H1 (cell line): ENCODE measurements around the gene MEIOSIN. TPM values are rescaled to one million over a fixed set of nuclear protein-coding genes. Genes with fewer than 3 reads are reported as not detected.

Source experiments
- CTCF ChIA-PET: fragments of 300-600 bp; sonication (Branson Sonifier 250); formaldehyde crosslinking; loops from one replicate; lab custom pipeline; 2021; ENCODE audit not compliant: partially characterized antibody; lab: Charles Lee
- POLR2A ChIA-PET: fragments of 300-600 bp; sonication (Branson Sonifier 250); formaldehyde crosslinking; loops from one replicate; lab custom pipeline; 2021; ENCODE audit warnings: inconsistent platforms; ENCODE audit not compliant: partially characterized antibody; lab: Charles Lee
- DNase-seq, 2 experiments: peaks; one replicate each; pipeline versions ENCODE4 v3.0.0 to v3.0.0-alpha.2; 2010 to 2022; ENCODE audit warnings: low spot score in 2 of 2, low read depth in 1 of 2, mixed read lengths in 1 of 2
- FAIRE-seq: peaks from 2 replicates; lab custom pipeline; 2011; peaks lifted over from hg19 to GRCh38; lab: Jason Lieb, UNC
- H2AFZ ChIP-seq: 2 replicates; pipeline ENCODE4 v1.8.1; 2012; ENCODE audit warnings: low read length, inconsistent platforms
- H2AK5ac ChIP-seq: 2 replicates; pipeline ENCODE4 v1.6.1; 2013; ENCODE audit warnings: low read depth, low read length
- H2BK120ac ChIP-seq: replicated peaks from 2 replicates; pipeline ENCODE3; 2013; ENCODE audit warnings: low read depth, low read length, inconsistent platforms
- H2BK12ac ChIP-seq: 2 replicates; pipeline ENCODE4 v1.6.1; 2013; ENCODE audit warnings: low read depth, low read length
- H2BK15ac ChIP-seq: 2 replicates; pipeline ENCODE4 v1.6.1; 2013; ENCODE audit warnings: low read length
- H2BK20ac ChIP-seq: 2 replicates; pipeline ENCODE4 v1.6.1; 2013; ENCODE audit warnings: low read length
- H2BK5ac ChIP-seq: 2 replicates; pipeline ENCODE4 v1.6.1; 2013; ENCODE audit warnings: low read depth, low read length
- H3K14ac ChIP-seq: 2 replicates; pipeline ENCODE4 v1.6.1; 2013; ENCODE audit warnings: inconsistent platforms; ENCODE audit not compliant: insufficient read length
- H3K18ac ChIP-seq: 2 replicates; pipeline ENCODE4 v1.6.1; 2013; ENCODE audit warnings: low read length; ENCODE audit errors: extremely low read depth
- H3K23ac ChIP-seq: 2 replicates; pipeline ENCODE4 v1.6.1; 2013; ENCODE audit warnings: inconsistent platforms; ENCODE audit not compliant: insufficient read length
- H3K23me2 ChIP-seq: 2 replicates; pipeline ENCODE4 v1.6.1; 2013; ENCODE audit warnings: low read depth, low read length
- H3K27ac ChIP-seq: 2 replicates; pipeline ENCODE4 v1.6.1; 2011; ENCODE audit warnings: low read depth, low read length, inconsistent platforms
- H3K27me3 ChIP-seq, 4 experiments: replicated peaks in 1 of 4; 1 replicate in 1 of 4; 2 replicates in 3 of 4; pipeline versions ENCODE4 v1.6.1 to v1.8.1; 2011 to 2013; ENCODE audit warnings: low read length in 3 of 4, mild to moderate bottlenecking in 3 of 4, inconsistent platforms in 2 of 4, mixed read lengths in 2 of 4, moderate library complexity in 1 of 4; ENCODE audit not compliant: control insufficient read depth in 3 of 4, insufficient read depth in 3 of 4; ENCODE audit errors: extremely low read depth in 1 of 4
- H3K36me3 ChIP-seq, 4 experiments: 2 replicates each; pipeline versions ENCODE4 v1.6.1 to v1.8.1; 2011 to 2013; ENCODE audit warnings: mild to moderate bottlenecking in 4 of 4, low read length in 3 of 4, moderate library complexity in 2 of 4, control low read depth in 1 of 4, inconsistent platforms in 1 of 4; ENCODE audit not compliant: insufficient read depth in 4 of 4, control insufficient read depth in 2 of 4
- H3K4ac ChIP-seq: replicated peaks from 2 replicates; pipeline ENCODE3; 2013; ENCODE audit warnings: low read length, low read depth, mixed read lengths, inconsistent platforms; ENCODE audit not compliant: insufficient read length
- H3K4me1 ChIP-seq, 4 experiments: replicated peaks in 1 of 4; 1 replicate in 1 of 4; 2 replicates in 3 of 4; pipeline versions ENCODE4 v1.6.1 to v1.8.1; 2011 to 2013; ENCODE audit warnings: low read length in 3 of 4, inconsistent platforms in 2 of 4, mixed read lengths in 1 of 4; ENCODE audit not compliant: insufficient read depth in 4 of 4, control insufficient read depth in 3 of 4
- H3K4me2 ChIP-seq, 2 experiments: 2 replicates each; pipeline versions ENCODE4 v1.6.1 to v1.8.1; 2011 to 2013; ENCODE audit warnings: low read depth in 2 of 2, low read length in 2 of 2, control low read depth in 1 of 2, inconsistent platforms in 1 of 2, mild to moderate bottlenecking in 1 of 2; ENCODE audit not compliant: insufficient read depth in 1 of 2
- H3K4me3 ChIP-seq, 4 experiments: fragments of 200-600, 300-600 bp in 1 of 4; sonication (generic), shearing (Covaris generic), sonication (Bioruptor Twin) in 1 of 4; 2 replicates each; pipeline versions ENCODE4 v1.5.1 to v1.8.1; 2011 to 2016; ENCODE audit warnings: low read length in 4 of 4, low read depth in 3 of 4, control low read depth in 2 of 4, inconsistent platforms in 2 of 4, mild to moderate bottlenecking in 2 of 4, mixed read lengths in 1 of 4, moderate library complexity in 1 of 4; ENCODE audit not compliant: insufficient read depth in 2 of 4; ENCODE audit errors: extremely low read depth in 1 of 4
- H3K56ac ChIP-seq: replicated peaks from 2 replicates; pipeline ENCODE3; 2013; ENCODE audit warnings: low read depth, mild to moderate bottlenecking, mixed read lengths, low read length, inconsistent platforms; ENCODE audit not compliant: insufficient read length
- H3K79me1 ChIP-seq: 2 replicates; pipeline ENCODE4 v1.6.1; 2013; ENCODE audit warnings: low read depth, low read length, control low read depth
- H3K79me2 ChIP-seq, 2 experiments: 2 replicates each; pipeline versions ENCODE4 v1.6.1 to v1.8.1; 2012 to 2013; ENCODE audit warnings: low read length in 2 of 2, mild to moderate bottlenecking in 2 of 2, inconsistent platforms in 1 of 2; ENCODE audit not compliant: insufficient read depth in 2 of 2, control insufficient read depth in 1 of 2
- H3K9ac ChIP-seq, 4 experiments: replicated peaks in 1 of 4; 1 replicate in 1 of 4; 2 replicates in 3 of 4; pipeline versions ENCODE4 v1.6.1 to v1.8.1; 2011 to 2013; ENCODE audit warnings: low read depth in 3 of 4, low read length in 3 of 4, control low read depth in 2 of 4, mild to moderate bottlenecking in 2 of 4, moderate library complexity in 2 of 4, inconsistent platforms in 1 of 4; ENCODE audit errors: extremely low read depth in 1 of 4
- H3K9me3 ChIP-seq, 2 experiments: 2 replicates each; pipeline versions ENCODE4 v1.6.1 to v1.8.1; 2012 to 2013; ENCODE audit warnings: mild to moderate bottlenecking in 2 of 2, moderate library complexity in 2 of 2, control low read depth in 1 of 2, inconsistent platforms in 1 of 2, low read depth in 1 of 2, low read length in 1 of 2, mixed read lengths in 1 of 2; ENCODE audit not compliant: insufficient read depth in 2 of 2
- H4K20me1 ChIP-seq, 2 experiments: replicated peaks in 1 of 2; 2 replicates each; pipeline versions ENCODE3 to v1.8.1; 2011 to 2013; ENCODE audit warnings: inconsistent platforms in 2 of 2, low read length in 2 of 2, mild to moderate bottlenecking in 1 of 2; ENCODE audit not compliant: insufficient read depth in 2 of 2, control insufficient read depth in 1 of 2
- H4K5ac ChIP-seq: 2 replicates; pipeline ENCODE4 v1.6.1; 2013; ENCODE audit warnings: low read length, low read depth, mixed read lengths, inconsistent platforms; ENCODE audit not compliant: insufficient read length
- H4K8ac ChIP-seq: 2 replicates; pipeline ENCODE4 v1.8.0; 2013; ENCODE audit warnings: mild to moderate bottlenecking, moderate library complexity, low read length, inconsistent platforms; ENCODE audit not compliant: insufficient read depth; ENCODE audit errors: extremely low read depth
- H4K91ac ChIP-seq: replicated peaks from 2 replicates; pipeline ENCODE3; 2013; ENCODE audit warnings: low read length, mixed read lengths, inconsistent platforms; ENCODE audit not compliant: insufficient read length
- ASH2L ChIP-seq: fragments of 200-600, 300-600 bp; sonication (generic); IDR thresholded peaks from one replicate; pipeline ENCODE4 v1.7.1; 2017; ENCODE audit warnings: low read length
- CEBPB ChIP-seq: IDR thresholded peaks from 2 replicates; pipeline ENCODE4 v1.6.1; 2012; ENCODE audit warnings: low read depth, low read length
- CREB1 ChIP-seq: IDR thresholded peaks from 2 replicates; pipeline ENCODE4 v1.6.1; 2012; ENCODE audit warnings: inconsistent platforms
- EGR1 ChIP-seq: IDR thresholded peaks from 2 replicates; pipeline ENCODE4 v1.6.1; 2011; ENCODE audit warnings: low read depth, low read length, borderline replicate concordance
- GABPA ChIP-seq: IDR thresholded peaks from 2 replicates; pipeline ENCODE4 v1.6.1; 2011; ENCODE audit warnings: mild to moderate bottlenecking, low read length, moderate library complexity, borderline replicate concordance; ENCODE audit not compliant: insufficient read depth
- GTF2F1 ChIP-seq: IDR thresholded peaks from 2 replicates; pipeline ENCODE4 v1.6.1; 2012; ENCODE audit warnings: low read depth, low read length, improper control_type of control experiment, borderline replicate concordance
- JUN ChIP-seq: IDR thresholded peaks from 2 replicates; pipeline ENCODE4 v1.6.1; 2011; ENCODE audit warnings: low read depth, mild to moderate bottlenecking, improper control_type of control experiment, low read length
- MAFK ChIP-seq: IDR thresholded peaks from 2 replicates; pipeline ENCODE4 v1.6.1; 2012; ENCODE audit warnings: low read depth, mild to moderate bottlenecking, improper control_type of control experiment, low read length
- PHF8 ChIP-seq: fragments of 200-600 bp; sonication (generic); conservative IDR thresholded peaks from 2 replicates; pipeline ENCODE4 v1.7.1; 2012; ENCODE audit warnings: low read depth, mild to moderate bottlenecking, inconsistent platforms, low read length, moderate library complexity
- RAD21 ChIP-seq, 2 experiments: IDR thresholded peaks in 1 of 2; conservative IDR thresholded peaks in 1 of 2; 2 replicates each; pipeline ENCODE4 v1.6.1; 2011; ENCODE audit warnings: low read depth in 2 of 2, low read length in 2 of 2, improper control_type of control experiment in 1 of 2, inconsistent platforms in 1 of 2, mild to moderate bottlenecking in 1 of 2, moderate library complexity in 1 of 2
- RXRA ChIP-seq: IDR thresholded peaks from 2 replicates; pipeline ENCODE4 v1.6.1; 2011; ENCODE audit warnings: low read depth, mild to moderate bottlenecking, low read length, moderate library complexity; ENCODE audit not compliant: insufficient read depth
- SP4 ChIP-seq: IDR thresholded peaks from 2 replicates; pipeline ENCODE4 v1.6.1; 2012; ENCODE audit warnings: low read length, inconsistent platforms
- SRF ChIP-seq: IDR thresholded peaks from 2 replicates; pipeline ENCODE4 v1.6.1; 2011; ENCODE audit warnings: mild to moderate bottlenecking, low read depth, low read length, moderate library complexity
- WGBS, 2 experiments: shearing (Covaris generic) in 1 of 2; methylation state at CpG; one replicate each; pipeline versions ENCODE4 v1.1.6 to v1.1.7; 2013 to 2015; ENCODE audit warnings: low lambda C conversion rate in 2 of 2, mixed read lengths in 2 of 2, inconsistent platforms in 1 of 2, low coverage in 1 of 2, missing lambda C conversion rate in 1 of 2; ENCODE audit not compliant: insufficient replicate concordance in 2 of 2, insufficient coverage in 1 of 2, insufficient read length in 1 of 2; ENCODE audit errors: extremely low coverage in 1 of 2, missing lambda C conversion rate in 1 of 2; 5-methylcytosine and 5-hydroxymethylcytosine counted together
- polyA plus RNA-seq, 7 experiments: library from polyadenylated mRNA; depleted of rRNA in 3 of 7; stranded (reverse) in 5 of 7; unstranded in 2 of 7; fragments of >200 nt in 5 of 7; fragments of 200-250 nt in 2 of 7; gene quantifications; 1 replicate in 5 of 7; 2 replicates in 1 of 7; 4 replicates in 1 of 7; pipeline versions ENCODE4 v1.2.1 to v1.2.3, GENCODE V29; 2011 to 2013; ENCODE audit warnings: missing spikeins in 2 of 7, mixed read lengths in 2 of 7
- total RNA-seq: library from RNA; stranded (reverse); fragmentation: NEBNext Ultra II Directional; extraction: Animal tissue kit (Norgen Biotek cat#: 25700); gene quantifications from 2 replicates; pipeline ENCODE4 v1.2.1, GENCODE V29; 2021
- TF ChIP-seq, protein P1 (sequence below): IDR thresholded peaks from 2 replicates; pipeline ENCODE4 v1.6.1; 2012; ENCODE audit warnings: inconsistent platforms

MEIOSIN gene
- total and polyA plus RNA-seq, 2 of the 8 experiments (the other 6 are each of a cell fraction or from before 2014, with no cell fraction given): 0.11 TPM; not detected in 1

DNA sequence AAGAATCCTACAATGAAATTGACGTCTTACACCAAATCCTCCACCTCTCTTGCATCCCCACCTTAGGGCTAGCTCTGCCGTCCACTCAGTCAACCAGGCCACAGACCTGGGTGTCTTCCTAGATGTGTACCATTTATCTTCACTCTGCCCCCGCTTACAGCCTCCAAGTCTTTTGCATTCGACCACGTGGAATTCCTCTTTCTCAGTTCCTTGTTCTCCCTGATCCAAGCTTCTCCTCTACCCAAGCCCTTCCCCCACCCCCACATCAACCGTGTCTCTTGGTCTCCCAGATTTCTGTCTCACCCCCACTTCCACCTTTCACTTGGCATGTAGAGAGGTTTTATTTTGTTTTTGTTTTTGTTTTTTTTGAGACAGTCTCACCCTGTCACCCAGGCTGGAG lies 60.6 kb downstream of the MEIOSIN start:
- Histone ChIP-seq H3K79me2 (peaks cover 0 to 12% of the 10 kb centered on the region in 2 experiments; a peak in 2 of 4 replicates), H3K4me3 (no peak overlapping the region), H3K9ac (0 out of 7 replicates have a peak overlapping the region, but pooled peaks of 1 of the 4 experiments have one; percentile 4), H3K14ac (no peak overlapping the region), H3K4ac (no peak overlapping the region), H3K79me1 (peaks cover 10% of the 10 kb centered on the region), H2BK5ac (no peak overlapping the region), H3K23me2 (peaks cover 4% of the 10 kb centered on the region; the same call in 1 of the 2 replicates), H3K27ac (no peak overlapping the region), H4K20me1 (peaks cover 0 to 7% of the 10 kb centered on the region in 2 experiments), H3K4me1 (peaks cover 0 to 6% (median 4%) of the 10 kb centered on the region in 4 experiments; a peak in 3 of 7 replicates), H2BK120ac (no peak overlapping the region), H3K27me3 (no peaks in the 10 kb centered on the region), H4K91ac (no peak overlapping the region), H2BK20ac (no peak overlapping the region), H3K56ac (no peak overlapping the region), H2BK12ac (no peak overlapping the region), H3K4me2 (no peak overlapping the region; a peak in 1 of 4 replicates), H4K8ac (no peak overlapping the region), H3K23ac (no peak overlapping the region), H2AK5ac (no peak overlapping the region), H3K9me3 (no peaks in the 10 kb centered on the region), H3K36me3 (peaks cover 0 to 11% (median 9%) of the 10 kb centered on the region in 4 experiments; a peak in 6 of 8 replicates), H2BK15ac (no peak overlapping the region), H4K5ac (no peak overlapping the region), H3K18ac (no peak overlapping the region), H2AFZ (no peak overlapping the region)
- DNase-seq: no peak
- ChIA-PET POLR2A (interaction anchor here (1.3 to 4.3 kb wide), 4 partner anchors 11 to 102 kb away, joined by 3 to 27 read pairs (median 6); partner anchors contain the start of genes QPCTL, SIX5, SNRPD2 and SYMPK), CTCF (no interaction called here)
- WGBS, 2 experiments: 69% methylated on average over 6 of the region's 6 CpGs; no CpG with 5 or more reads in 1 of the 2 experiments
- FAIRE-seq: no peak
- TF ChIP-seq EGR1 (no peak), PHF8 (no peak), RXRA (no peak), JUN (no peak), CEBPB (no peak), MAFK (no peak), SRF (no peak), ASH2L (no peak), SP4 (no peak), GABPA (no peak), RAD21 (IDR thresholded peaks at IDR 0.05 in 1 of 2, conservative IDR thresholded peaks at IDR 0.05 in 1 of 2; ENCODE audit: low read depth in 2 of 2, low read length in 2 of 2) (no peak), GTF2F1 (no peak), CREB1 (no peak)
- TF ChIP-seq, protein P1, sequence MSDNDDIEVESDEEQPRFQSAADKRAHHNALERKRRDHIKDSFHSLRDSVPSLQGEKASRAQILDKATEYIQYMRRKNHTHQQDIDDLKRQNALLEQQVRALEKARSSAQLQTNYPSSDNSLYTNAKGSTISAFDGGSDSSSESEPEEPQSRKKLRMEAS: no peak
